ENCODE data around the gene ZPBP2.
"Not testable (repeated sequence)": the region's sequence is repeated elsewhere in the genome, so short reads cannot be mapped to it uniquely, and the experiment has no call there.

Gene ZPBP2

DNA sequence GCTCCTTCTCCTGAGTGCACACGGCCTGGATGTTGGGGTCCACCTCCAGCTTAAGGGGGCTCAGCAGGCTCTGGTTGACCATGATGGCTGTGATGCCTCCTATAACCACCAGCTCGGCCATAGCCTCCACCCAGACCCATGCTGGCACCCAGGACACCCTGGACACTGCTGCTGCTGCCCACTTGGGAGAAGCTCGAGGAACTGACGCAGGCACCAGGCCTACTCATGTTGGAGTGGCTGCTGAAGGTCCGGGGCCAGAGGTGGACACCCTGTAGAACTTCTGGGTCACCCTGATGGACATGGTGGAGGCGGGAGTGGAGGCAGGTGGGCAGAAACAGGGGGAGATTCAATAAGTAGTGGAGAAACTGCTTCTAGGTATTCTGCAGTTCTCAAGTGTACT, 31.9 kb upstream of the ZPBP2 start:
- H3K27me3 ChIP-seq (ENCODE audit: control insufficient read depth, insufficient read depth, low read length): no peaks in the 10 kb centered on the region
- H3K27ac ChIP-seq (ENCODE audit: low read length): no peak overlapping the region
- no peaks in the 10 kb centered on the region for H3K36me3 ChIP-seq (ENCODE audit: control insufficient read depth, low read depth, low read length)
- H3K4me3 ChIP-seq (ENCODE audit: low read length): no peak overlapping the region
- no peaks in the 10 kb centered on the region for H3K4me1 ChIP-seq (ENCODE audit: control insufficient read depth, low read depth, low read length)
- H3K9ac ChIP-seq (ENCODE audit: low read length): no peak overlapping the region
- H3K9me3 ChIP-seq (ENCODE audit: control insufficient read depth, low read depth, low read length): no peaks in the 10 kb centered on the region

DNA sequence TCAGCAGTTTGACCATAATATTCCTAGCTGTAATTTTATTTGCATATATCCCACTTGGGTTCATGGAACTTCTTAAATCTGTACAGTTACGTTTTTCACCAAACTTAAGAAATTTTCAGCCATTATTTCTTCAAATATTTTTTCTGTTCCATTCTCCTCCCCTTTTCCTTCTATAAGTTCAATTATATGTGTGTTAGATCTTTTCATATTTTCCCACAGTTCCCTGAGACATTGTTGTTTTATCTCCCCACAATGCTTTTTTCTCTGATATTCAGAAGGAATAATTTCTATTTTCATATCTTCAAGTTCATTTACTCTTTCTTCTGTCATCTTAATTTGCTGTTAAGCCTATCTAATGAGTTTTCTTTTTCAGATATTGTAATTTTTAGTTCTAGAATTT, 29.9 kb upstream of the ZPBP2 start:
- Histone ChIP-seq H3K9ac (ENCODE audit: low read length) (no peak overlapping the region), H3K4me3 (ENCODE audit: low read length) (no peak overlapping the region), H3K9me3 (ENCODE audit: control insufficient read depth, low read depth, low read length) (no peaks in the 10 kb centered on the region), H3K27me3 (ENCODE audit: control insufficient read depth, insufficient read depth, low read length) (no peaks in the 10 kb centered on the region), H3K36me3 (ENCODE audit: control insufficient read depth, low read depth, low read length) (no peaks in the 10 kb centered on the region), H3K4me1 (ENCODE audit: control insufficient read depth, low read depth, low read length) (no peaks in the 10 kb centered on the region), H3K27ac (ENCODE audit: low read length) (no peak overlapping the region)

DNA sequence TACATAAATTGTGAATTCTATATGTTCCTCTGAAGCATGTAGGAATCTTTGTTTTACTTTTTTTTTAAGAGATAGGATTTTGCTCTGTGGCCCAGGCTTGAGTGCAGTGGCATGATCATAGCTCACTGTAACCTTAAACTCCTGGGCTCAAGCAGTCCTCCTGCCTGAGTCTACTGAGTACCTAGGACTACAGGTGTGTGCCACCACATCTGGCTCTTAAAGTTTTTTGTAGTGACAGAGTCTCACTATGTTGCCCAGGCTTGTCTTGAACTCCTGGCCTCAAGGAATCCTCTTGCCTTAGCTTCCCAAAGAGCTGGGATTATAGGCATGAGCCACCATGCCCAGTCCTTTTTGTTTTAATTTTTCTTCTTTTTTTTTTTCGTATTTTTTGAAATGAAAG, 29.2 kb upstream of the ZPBP2 start:
- no peak overlapping the region for H3K4me3 ChIP-seq (ENCODE audit: low read length)
- H3K27ac ChIP-seq (ENCODE audit: low read length): no peak overlapping the region
- H3K9ac ChIP-seq (ENCODE audit: low read length): no peak overlapping the region
- no peaks in the 10 kb centered on the region for H3K9me3 ChIP-seq (ENCODE audit: control insufficient read depth, low read depth, low read length)
- H3K4me1 ChIP-seq (ENCODE audit: control insufficient read depth, low read depth, low read length): no peaks in the 10 kb centered on the region
- no peaks in the 10 kb centered on the region for H3K36me3 ChIP-seq (ENCODE audit: control insufficient read depth, low read depth, low read length)
- H3K27me3 ChIP-seq (ENCODE audit: control insufficient read depth, insufficient read depth, low read length): no peaks in the 10 kb centered on the region

DNA sequence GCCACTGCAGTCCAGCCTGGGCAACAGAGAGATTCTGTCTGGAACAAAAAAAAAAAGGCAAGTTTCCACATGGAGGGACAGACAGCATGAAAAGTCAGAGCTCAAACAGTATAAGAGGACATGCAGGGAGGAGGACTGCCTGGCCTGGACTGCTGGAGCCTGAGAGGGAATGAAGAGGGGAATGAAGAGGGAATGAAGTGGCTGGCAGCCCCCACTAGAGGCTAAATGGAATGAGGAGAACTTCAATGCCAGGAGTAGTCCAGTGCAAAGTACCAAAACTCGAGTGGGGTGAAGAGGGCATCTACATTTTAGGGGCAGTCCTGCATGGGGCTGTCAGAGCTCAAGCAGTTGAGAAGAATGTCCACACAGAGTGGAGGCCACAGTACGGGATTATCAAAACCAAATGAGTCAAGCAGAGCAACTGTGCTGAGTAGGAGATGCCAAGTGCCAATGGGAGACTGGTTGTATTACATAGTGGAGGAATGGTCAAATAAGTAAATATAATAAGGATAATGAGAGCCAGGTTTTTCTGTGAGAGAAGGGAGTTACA, 26.8 kb upstream of the ZPBP2 start:
- Histone ChIP-seq H3K27ac (ENCODE audit: low read length) (no peak overlapping the region), H3K27me3 (ENCODE audit: control insufficient read depth, insufficient read depth, low read length) (no peaks in the 10 kb centered on the region), H3K4me1 (ENCODE audit: control insufficient read depth, low read depth, low read length) (no peaks in the 10 kb centered on the region), H3K9me3 (ENCODE audit: control insufficient read depth, low read depth, low read length) (no peaks in the 10 kb centered on the region), H3K9ac (ENCODE audit: low read length) (no peak overlapping the region), H3K4me3 (ENCODE audit: low read length) (no peak overlapping the region), H3K36me3 (ENCODE audit: control insufficient read depth, low read depth, low read length) (no peaks in the 10 kb centered on the region)

DNA sequence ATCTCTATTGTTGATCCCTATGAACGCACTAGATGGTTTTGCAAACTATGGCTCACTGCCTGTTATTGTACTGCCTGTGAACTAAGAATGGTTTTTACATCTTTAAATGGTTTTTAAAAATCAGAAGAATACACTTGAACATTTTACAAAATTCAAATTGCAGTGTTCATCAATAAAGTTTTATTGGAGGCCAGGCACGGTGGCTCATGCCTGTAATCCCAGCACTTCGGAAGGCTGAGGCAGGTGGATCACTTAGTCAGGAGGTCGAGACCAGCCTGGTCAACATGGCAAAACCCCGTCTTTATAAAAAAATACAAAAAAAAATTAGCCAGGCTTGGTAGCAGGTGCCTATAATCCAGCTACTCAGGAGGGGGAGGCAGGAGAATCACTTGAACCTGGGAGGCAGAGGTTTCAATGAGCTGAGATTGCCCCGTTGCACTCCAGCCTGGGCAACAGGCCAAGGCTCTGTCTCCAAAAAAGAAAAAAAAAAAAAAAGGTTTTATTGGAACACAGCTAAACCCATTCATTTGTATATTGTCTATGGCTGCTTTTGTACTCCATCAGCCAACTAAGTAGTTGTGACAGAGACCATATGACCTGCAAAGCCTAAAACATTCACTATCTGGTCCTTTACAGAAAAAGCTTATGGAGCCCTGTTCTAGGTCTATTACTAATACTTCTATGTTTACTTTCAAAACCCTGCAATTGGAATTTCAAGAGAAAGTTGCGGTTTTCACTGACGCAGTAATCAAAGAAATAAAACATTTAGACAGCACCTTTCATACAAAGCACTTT, 22.8 kb upstream of the ZPBP2 start:
- Histone ChIP-seq H3K4me1 (ENCODE audit: control insufficient read depth, low read depth, low read length) (no peaks in the 10 kb centered on the region), H3K27me3 (ENCODE audit: control insufficient read depth, insufficient read depth, low read length) (no peaks in the 10 kb centered on the region), H3K36me3 (ENCODE audit: control insufficient read depth, low read depth, low read length) (no peaks in the 10 kb centered on the region), H3K4me3 (ENCODE audit: low read length) (no peak overlapping the region), H3K9ac (ENCODE audit: low read length) (no peak overlapping the region), H3K27ac (ENCODE audit: low read length) (no peak overlapping the region), H3K9me3 (ENCODE audit: control insufficient read depth, low read depth, low read length) (no peaks in the 10 kb centered on the region)

DNA sequence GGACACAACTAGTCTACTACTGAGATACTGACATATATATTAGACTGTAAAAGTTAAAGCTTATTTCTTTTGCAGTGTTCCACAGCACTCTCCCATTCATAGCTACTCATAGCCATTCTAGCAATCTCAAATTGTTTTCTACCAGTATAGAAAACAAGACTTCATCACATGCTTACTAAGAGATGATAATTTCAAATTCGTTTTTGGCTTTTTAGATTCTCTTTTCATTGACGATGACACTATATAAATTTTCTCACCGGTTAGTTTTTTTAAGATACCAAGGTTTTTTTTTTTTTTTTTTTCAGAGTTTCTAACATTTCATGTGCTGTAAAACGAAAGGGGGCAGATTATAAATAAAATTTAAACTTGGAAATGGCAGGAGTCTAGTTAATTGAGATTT, 21.8 kb upstream of the ZPBP2 start:
- Histone ChIP-seq H3K9me3 (ENCODE audit: control insufficient read depth, low read depth, low read length) (no peaks in the 10 kb centered on the region), H3K9ac (ENCODE audit: low read length) (no peak overlapping the region), H3K27ac (ENCODE audit: low read length) (no peak overlapping the region), H3K36me3 (ENCODE audit: control insufficient read depth, low read depth, low read length) (no peaks in the 10 kb centered on the region), H3K4me3 (ENCODE audit: low read length) (no peak overlapping the region), H3K27me3 (ENCODE audit: control insufficient read depth, insufficient read depth, low read length) (no peaks in the 10 kb centered on the region), H3K4me1 (ENCODE audit: control insufficient read depth, low read depth, low read length) (no peaks in the 10 kb centered on the region)

DNA sequence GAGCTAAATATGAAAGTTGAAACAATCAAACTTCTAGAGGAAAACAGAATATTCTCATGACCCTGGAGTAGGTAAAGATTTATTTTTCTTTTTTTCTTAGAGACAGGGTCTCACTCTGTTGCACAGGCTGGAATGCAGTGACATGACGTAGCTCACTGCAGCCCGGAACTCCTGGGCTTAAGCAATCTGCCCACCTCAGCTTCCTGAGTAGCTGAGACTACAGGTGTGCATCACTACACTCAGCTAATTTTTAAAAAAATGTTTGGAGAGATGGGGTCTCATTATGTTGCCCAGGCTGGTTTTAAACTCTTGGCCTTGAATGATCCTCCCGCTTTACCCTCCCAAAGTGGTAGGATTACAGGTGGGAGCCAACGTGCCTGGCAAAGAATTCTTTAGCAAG, 19.4 kb upstream of the ZPBP2 start:
- Histone ChIP-seq H3K27me3 (ENCODE audit: control insufficient read depth, insufficient read depth, low read length) (no peaks in the 10 kb centered on the region), H3K36me3 (ENCODE audit: control insufficient read depth, low read depth, low read length) (no peaks in the 10 kb centered on the region), H3K9ac (ENCODE audit: low read length) (no peak overlapping the region), H3K4me3 (ENCODE audit: low read length) (no peak overlapping the region), H3K4me1 (ENCODE audit: control insufficient read depth, low read depth, low read length) (peaks cover 3% of the 10 kb centered on the region), H3K9me3 (ENCODE audit: control insufficient read depth, low read depth, low read length) (no peaks in the 10 kb centered on the region), H3K27ac (ENCODE audit: low read length) (no peak overlapping the region)

DNA sequence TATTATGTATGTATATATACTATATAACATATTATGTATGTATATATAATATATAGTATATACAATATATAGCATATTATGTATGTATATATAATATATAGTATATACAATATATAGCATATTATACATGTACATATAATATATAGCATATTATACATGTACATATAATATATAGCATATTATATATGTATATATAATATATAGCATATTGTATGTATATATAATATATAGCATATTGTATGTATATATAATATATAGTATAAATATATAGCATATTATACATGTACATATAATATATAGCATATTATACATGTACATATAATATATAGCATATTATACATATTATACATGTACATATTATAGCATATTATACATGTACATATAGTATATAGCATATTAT, 17.8 kb upstream of the ZPBP2 start:
- not testable (repeated sequence) for H3K9me3 ChIP-seq (ENCODE audit: control insufficient read depth, low read depth, low read length); H3K9ac ChIP-seq (ENCODE audit: low read length); H3K4me1 ChIP-seq (ENCODE audit: control insufficient read depth, low read depth, low read length); H3K27me3 ChIP-seq (ENCODE audit: control insufficient read depth, insufficient read depth, low read length); H3K36me3 ChIP-seq (ENCODE audit: control insufficient read depth, low read depth, low read length); H3K27ac ChIP-seq (ENCODE audit: low read length); H3K4me3 ChIP-seq (ENCODE audit: low read length)

DNA sequence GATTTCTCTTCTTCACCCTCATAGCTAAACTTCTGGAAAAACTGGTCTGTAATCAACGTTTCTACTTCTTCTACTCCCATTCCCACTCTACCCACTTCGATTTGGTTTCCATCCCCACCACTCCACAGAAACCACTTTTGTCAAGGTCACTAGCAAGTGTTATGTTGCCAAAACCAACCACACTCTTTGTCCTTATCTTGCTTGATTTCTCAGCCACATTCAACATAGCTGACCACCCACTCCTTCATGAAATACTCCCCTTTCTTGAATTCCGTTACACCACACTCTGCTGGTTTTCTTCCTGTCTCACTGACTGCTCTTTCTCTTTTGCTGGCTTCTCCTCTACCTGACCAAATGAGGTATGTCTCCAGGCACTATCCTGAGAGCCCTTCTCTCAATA, 15.8 kb upstream of the ZPBP2 start:
- Histone ChIP-seq H3K4me3 (ENCODE audit: low read length) (no peak overlapping the region), H3K27me3 (ENCODE audit: control insufficient read depth, insufficient read depth, low read length) (no peaks in the 10 kb centered on the region), H3K9ac (ENCODE audit: low read length) (no peak overlapping the region), H3K27ac (ENCODE audit: low read length) (no peak overlapping the region), H3K9me3 (ENCODE audit: control insufficient read depth, low read depth, low read length) (no peaks in the 10 kb centered on the region), H3K4me1 (ENCODE audit: control insufficient read depth, low read depth, low read length) (peaks cover 3% of the 10 kb centered on the region), H3K36me3 (ENCODE audit: control insufficient read depth, low read depth, low read length) (no peaks in the 10 kb centered on the region)

DNA sequence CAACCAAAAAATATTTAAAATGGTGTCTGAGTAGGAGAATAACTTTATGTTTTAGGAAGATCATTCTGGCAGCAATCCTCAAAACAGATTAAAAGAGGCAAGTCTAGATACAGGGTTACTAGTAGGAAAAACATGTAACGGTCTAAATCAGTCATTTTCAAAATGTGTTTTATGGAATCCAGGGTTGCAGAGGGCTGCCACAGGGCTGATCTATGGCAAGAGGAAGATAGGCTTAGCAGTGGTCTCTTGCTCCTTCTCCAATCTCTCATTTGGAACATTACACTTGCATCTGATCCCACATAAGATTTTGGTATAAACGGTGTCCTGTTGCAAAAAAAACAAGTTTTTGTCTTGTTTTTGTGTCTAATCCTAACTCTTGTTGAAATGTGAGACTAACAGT, 13.1 kb upstream of the ZPBP2 start:
- Histone ChIP-seq H3K27ac (ENCODE audit: low read length) (no peak overlapping the region), H3K4me1 (ENCODE audit: control insufficient read depth, low read depth, low read length) (peaks cover 3% of the 10 kb centered on the region), H3K36me3 (ENCODE audit: control insufficient read depth, low read depth, low read length) (no peaks in the 10 kb centered on the region)

DNA sequence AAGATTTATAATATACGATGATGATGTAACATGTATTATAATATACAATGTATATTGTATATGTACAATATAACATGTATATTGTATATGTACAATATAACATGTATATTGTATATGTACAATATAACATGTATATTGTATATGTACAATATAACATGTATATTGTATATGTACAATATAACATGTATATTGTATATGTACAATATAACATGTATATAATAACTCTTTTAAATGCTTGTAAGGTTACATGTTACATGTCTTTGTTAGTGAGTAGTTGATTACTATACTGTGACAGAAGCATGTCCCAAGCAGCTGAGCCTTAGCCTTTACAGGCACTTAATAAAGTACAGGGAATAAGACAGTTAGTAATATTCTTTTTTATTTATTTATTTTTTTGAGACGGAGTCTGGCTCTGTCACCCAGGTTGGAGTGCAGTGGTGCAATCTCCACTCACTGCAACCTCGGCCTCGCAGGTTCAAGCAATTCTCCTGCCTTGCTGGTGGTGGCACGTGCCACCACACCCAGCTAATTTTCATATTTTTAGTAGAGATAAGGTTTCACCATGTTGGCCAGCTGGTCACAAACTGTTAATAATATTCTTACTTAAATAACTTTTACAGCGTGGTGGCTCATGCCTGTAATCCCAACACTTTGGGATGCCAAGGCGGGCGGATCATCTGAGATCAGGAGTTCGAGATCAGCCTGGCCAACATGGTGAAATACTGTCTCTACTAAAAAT, 11.9 kb upstream of the ZPBP2 start:
- H3K27ac ChIP-seq (ENCODE audit: low read length); H3K4me3 ChIP-seq (ENCODE audit: low read length); H3K36me3 ChIP-seq (ENCODE audit: control insufficient read depth, low read depth, low read length); H3K27me3 ChIP-seq (ENCODE audit: control insufficient read depth, insufficient read depth, low read length); H3K9ac ChIP-seq (ENCODE audit: low read length); H3K9me3 ChIP-seq (ENCODE audit: control insufficient read depth, low read depth, low read length); H3K4me1 ChIP-seq (ENCODE audit: control insufficient read depth, low read depth, low read length): not testable (repeated sequence)

More for the DNA sequence above, 13.1 kb upstream of the ZPBP2 start:
- H3K4me3 ChIP-seq (ENCODE audit: low read length): no peak overlapping the region
- no peaks in the 10 kb centered on the region for H3K9me3 ChIP-seq (ENCODE audit: control insufficient read depth, low read depth, low read length)
- no peak overlapping the region for H3K9ac ChIP-seq (ENCODE audit: low read length)
- H3K27me3 ChIP-seq (ENCODE audit: control insufficient read depth, insufficient read depth, low read length): no peaks in the 10 kb centered on the region

DNA sequence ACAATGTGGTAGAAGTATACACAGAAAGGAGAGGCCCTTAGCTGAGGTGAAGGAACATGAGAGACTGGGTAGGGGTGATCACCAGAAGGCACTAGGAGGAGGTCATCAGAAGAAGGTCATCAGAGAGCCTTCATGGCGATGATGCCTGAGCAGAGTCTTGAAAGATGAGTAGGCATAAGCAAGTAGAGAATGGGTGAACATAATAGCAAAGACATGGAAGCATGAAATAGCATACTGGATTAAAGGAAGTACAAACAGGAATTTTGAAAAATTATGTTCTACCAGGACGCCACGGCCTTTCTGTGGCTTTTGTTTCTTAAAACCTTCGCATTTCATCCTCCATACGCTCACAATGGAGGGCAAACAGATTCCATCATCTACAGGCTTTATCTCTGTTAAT, 6.8 kb upstream of the ZPBP2 start:
- no peak overlapping the region for H3K9ac ChIP-seq (ENCODE audit: low read length)
- H3K4me1 ChIP-seq (ENCODE audit: control insufficient read depth, low read depth, low read length): no peaks in the 10 kb centered on the region
- no peak overlapping the region for H3K27ac ChIP-seq (ENCODE audit: low read length)

More for the DNA sequence above, 6.8 kb upstream of the ZPBP2 start:
- no peaks in the 10 kb centered on the region for H3K36me3 ChIP-seq (ENCODE audit: control insufficient read depth, low read depth, low read length)
- H3K4me3 ChIP-seq (ENCODE audit: low read length): no peak overlapping the region
- H3K9me3 ChIP-seq (ENCODE audit: control insufficient read depth, low read depth, low read length): no peaks in the 10 kb centered on the region
- peaks cover 49% of the 10 kb centered on the region for H3K27me3 ChIP-seq (ENCODE audit: control insufficient read depth, insufficient read depth, low read length)

All from iPS-18a (cell line).